H54 (cell line): ENCODE measurements around the gene OR5T1.

ENCODE experiments used
- DNase-seq: peaks from one replicate; pipeline ENCODE4 v3.0.0; 2011; ENCODE audit warnings: low spot score, mixed read lengths; ENCODE audit not compliant: insufficient read length
- FAIRE-seq: peaks from 3 replicates; lab custom pipeline; 2011; peaks lifted over from hg19 to GRCh38; lab: Jason Lieb, UNC
- POLR2A ChIP-seq: IDR thresholded peaks from 2 replicates; pipeline ENCODE4 v1.6.1; 2011; ENCODE audit warnings: low read depth, mild to moderate bottlenecking, low read length

OR5T1 gene

DNA sequence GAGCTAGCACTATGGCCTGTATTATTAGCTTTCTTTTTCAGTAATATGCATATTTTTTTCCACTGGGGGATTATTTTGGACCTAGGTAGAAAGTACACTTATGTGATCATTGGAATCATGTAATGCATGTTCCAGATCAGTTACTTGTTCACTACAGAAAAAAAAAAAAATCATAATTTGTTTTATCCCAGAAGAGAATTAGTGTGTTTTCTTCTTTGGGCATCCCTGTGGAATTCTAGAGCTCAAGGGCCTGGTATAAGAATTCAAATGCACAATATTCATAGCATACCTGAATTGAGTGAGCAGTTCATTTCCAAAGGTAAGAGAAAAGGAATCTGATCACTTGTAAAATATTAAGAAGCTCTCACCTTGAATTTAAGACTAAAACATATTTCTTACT lies at the start of gene OR5T1:
TSS of gene OR5T1 (plus strand) at position 301 of the 400 bp plus-strand sequence. CDS start 1,485 bp downstream, outside the sequence.
- no peak for TF ChIP-seq POLR2A

DNA sequence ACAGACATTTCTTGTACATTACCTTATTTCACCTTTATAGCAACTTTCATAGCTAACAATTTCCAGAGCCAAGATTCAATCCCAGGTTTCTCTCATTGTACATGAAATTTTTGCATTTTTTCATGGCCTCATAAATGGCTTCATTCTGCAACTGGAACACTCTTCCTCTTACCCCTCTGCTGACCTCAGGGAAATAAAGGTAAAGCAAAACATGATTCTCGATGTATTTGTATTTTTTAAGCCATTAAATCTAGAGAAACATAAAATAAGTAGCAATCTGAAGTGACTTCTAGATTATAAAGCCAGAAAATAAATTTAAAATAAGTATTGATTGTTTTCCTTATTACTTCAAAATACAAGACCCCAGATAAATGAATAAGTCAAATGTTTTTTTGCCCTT lies 39.8 kb upstream of the OR5T1 start, which contains the start of gene OR5T2:
TSS of gene OR5T2 (minus strand) at position 101 of the 400 bp plus-strand sequence. CDS start 1,193 bp downstream, outside the sequence.
- DNase-seq (no peak), FAIRE-seq (no peak)
- no peak for TF ChIP-seq POLR2A

More for the DNA sequence above, at the start of gene OR5T1:
- FAIRE-seq: no peak
- DNase-seq: no peak

DNA sequence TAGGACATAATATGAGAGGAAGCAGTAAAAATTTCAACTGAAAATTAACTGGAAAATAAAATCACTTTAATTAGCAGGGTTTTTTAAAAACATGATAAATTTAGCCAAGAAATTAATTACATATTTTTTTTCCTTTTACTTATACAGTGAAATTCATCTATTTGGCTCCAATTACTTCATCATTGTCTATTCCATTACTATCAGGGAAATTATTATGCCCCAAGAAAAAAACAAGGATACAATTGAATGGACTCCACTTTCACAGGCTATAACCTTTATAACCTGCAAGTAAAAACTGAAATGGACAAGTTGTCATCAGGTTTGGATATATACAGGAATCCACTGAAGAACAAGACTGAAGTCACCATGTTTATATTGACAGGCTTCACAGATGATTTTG lies 22.0 kb upstream of the OR5T1 start, which contains the start of gene OR5T3:
TSS of gene OR5T3 (plus strand) at position 301 of the 400 bp plus-strand sequence. CDS start at position 301, 0 bp downstream.
- no peak for TF ChIP-seq POLR2A
- FAIRE-seq (no peak), DNase-seq (no peak)

DNA sequence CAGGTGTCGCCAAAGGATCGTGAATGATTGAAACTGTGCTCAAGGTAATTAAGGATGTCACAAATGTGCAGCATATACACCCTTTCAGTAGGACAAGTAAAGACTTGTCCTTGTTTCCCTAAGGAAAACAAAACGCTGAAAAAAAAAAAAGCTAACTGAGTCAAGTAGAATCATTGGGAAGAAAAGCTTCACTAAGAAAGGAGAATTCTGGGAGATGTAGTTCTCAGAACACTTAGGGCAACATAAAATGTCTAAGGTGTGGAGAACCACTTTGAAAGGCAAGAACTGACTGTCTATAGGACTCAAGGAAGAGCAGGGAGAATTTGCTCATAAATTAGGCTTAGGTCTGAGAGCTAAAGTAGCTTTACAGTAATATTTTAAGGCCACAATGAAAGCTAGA lies 2.9 kb upstream of the OR5T1 start:
- DNase-seq (no peak), FAIRE-seq (no peak)
- no peak for TF ChIP-seq POLR2A

DNA sequence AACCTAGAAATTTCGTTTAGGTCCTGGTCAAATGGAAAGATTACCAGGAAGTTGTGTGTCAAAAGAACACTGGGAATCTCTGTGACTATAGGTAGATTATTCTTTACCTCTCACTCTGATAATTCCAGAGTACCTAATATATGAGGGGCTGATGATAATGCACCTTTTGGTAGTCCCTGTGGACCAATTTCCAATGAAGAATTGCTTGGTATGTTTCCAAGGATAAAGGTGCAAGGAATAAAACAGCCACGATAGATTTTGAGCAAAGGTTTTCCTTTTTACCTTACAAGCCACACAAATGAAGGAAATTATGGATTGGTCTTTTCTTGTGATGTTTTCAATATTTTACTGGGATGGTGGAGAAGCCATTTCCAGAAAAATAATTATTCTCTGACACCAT lies 18.2 kb downstream of the OR5T1 start, which contains the start of gene OR8H1:
TSS of gene OR8H1 (minus strand) at position 101 of the 400 bp plus-strand sequence. CDS start 1,192 bp downstream, outside the sequence.
- no peak for FAIRE-seq
- DNase-seq: no peak
- no peak for TF ChIP-seq POLR2A

DNA sequence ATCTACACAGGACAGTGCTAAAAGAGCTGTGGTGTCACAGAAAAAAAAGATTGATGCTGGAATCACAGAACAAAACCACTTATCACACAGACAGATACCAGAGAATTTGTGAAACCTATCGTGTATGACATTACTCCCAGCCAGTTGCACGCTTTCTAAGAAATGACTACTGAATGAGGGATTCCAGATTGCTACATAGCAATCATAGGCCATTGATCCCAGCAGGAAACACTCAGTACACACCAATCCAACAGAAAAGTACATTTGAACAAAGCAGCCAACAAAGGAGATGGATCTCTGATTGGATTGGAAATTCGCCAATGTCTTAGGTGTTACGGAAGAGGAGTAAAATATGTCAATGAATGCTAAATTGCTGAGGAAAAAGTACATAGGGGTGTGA lies 22.9 kb downstream of the OR5T1 start:
- no peak for TF ChIP-seq POLR2A
- FAIRE-seq (no peak), DNase-seq (no peak)

DNA sequence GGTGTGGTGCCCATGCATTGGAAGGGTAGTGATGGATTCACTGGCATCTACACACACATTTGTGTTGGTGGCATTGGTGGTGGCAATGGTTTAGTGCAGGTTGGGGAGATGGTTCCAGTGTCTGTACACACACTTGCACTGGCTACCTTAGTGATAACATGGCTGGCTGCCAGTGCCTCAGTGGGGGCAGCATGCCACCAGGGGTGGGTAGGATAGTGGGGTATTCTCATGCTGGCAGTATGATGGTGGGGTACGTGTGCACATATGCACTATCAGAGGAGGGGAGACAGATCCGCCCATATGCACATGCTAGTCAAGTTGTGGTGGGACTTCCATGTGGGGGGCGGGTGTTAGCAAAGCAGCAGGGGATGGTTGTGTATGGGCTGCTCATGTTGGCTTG lies 33.9 kb downstream of the OR5T1 start:
- TF ChIP-seq POLR2A: no peak
- no peak for DNase-seq
- no peak for FAIRE-seq

DNA sequence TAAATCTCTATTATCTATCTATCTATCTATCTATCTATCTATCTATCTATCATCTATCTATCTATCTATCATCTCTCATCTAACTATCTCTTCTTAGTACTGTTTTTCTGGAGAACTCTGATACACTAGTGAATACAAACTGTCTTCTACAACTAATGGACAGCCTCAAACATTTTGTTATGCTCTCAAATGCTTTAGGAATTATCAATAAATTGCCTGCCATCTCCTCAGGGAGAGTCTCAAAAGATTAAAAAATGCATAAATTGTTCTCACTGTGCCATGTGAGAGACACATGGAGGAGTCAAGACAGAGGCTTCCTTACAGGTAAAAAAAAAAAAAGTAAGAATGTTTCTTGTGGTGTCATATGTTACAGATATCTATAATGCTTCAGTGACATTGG lies 40.9 kb downstream of the OR5T1 start, which contains the start of gene OR8K3:
TSS of gene OR8K3 (plus strand) at position 301 of the 400 bp plus-strand sequence. CDS start 3,163 bp downstream, outside the sequence.
- no peak for FAIRE-seq
- no peak for TF ChIP-seq POLR2A
- no peak for DNase-seq
